IMR-90 (cell line): ENCODE results near the gene URB1.

Experiments
- CEBPB ChIP-seq: IDR thresholded peaks from 2 replicates; pipeline ENCODE4 v1.6.1; 2012; ENCODE audit warnings: low read depth, low read length, improper control_type of control experiment
- POLR2A ChIP-seq: IDR thresholded peaks from 2 replicates; pipeline ENCODE4 v1.6.1; 2012; ENCODE audit warnings: mild to moderate bottlenecking, low read depth, low read length
- SMC3 ChIP-seq: fragments of 150-350 bp; IDR thresholded peaks from 2 replicates; pipeline ENCODE4 v1.6.1; 2016; ENCODE audit warnings: low read depth, mild to moderate bottlenecking, antibody characterized with exemption, low read length, moderate library complexity
- TF ChIP-seq, protein P1 (sequence below): conservative IDR thresholded peaks from 2 replicates; pipeline ENCODE4 v1.5.1; 2012; ENCODE audit warnings: mild to moderate bottlenecking, low read depth, low read length, improper control_type of control experiment

DNA sequence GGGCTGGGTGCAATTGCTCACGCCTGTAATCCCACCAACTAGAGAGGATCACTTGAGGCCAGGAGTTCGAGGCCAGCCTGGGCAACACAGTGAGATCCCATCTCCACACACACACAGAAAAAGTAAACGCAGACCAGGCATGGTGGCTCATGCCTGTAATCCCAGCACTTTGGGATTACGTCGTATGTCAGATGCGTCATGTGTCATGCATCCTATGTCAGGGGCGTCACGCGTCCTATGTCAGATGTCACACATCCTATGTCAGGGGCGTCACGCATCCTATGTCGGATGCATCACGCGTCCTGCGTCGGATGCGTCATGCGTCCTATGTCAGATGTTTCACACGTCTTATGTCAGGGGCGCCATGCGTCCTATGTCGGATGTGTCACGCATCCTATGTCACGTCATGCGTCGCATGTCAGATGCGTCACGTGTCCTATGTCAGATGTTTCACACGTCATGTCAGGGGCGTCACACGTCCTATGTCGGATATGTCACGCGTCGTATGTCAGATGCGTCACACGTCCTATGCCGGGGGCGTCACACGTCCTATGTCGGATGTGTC, 92.6 kb downstream of the URB1 start:
- TF ChIP-seq POLR2A (no peak), SMC3 (no peak), CEBPB (no peak)
- TF ChIP-seq, protein P1, sequence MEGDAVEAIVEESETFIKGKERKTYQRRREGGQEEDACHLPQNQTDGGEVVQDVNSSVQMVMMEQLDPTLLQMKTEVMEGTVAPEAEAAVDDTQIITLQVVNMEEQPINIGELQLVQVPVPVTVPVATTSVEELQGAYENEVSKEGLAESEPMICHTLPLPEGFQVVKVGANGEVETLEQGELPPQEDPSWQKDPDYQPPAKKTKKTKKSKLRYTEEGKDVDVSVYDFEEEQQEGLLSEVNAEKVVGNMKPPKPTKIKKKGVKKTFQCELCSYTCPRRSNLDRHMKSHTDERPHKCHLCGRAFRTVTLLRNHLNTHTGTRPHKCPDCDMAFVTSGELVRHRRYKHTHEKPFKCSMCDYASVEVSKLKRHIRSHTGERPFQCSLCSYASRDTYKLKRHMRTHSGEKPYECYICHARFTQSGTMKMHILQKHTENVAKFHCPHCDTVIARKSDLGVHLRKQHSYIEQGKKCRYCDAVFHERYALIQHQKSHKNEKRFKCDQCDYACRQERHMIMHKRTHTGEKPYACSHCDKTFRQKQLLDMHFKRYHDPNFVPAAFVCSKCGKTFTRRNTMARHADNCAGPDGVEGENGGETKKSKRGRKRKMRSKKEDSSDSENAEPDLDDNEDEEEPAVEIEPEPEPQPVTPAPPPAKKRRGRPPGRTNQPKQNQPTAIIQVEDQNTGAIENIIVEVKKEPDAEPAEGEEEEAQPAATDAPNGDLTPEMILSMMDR: no peak
